ENCODE data around the gene IRF8. TPM values are rescaled to one million over a fixed set of nuclear protein-coding genes. Genes with fewer than 3 reads are reported as not detected.

Gene IRF8
- 20.0 TPM for total RNA-seq

DNA sequence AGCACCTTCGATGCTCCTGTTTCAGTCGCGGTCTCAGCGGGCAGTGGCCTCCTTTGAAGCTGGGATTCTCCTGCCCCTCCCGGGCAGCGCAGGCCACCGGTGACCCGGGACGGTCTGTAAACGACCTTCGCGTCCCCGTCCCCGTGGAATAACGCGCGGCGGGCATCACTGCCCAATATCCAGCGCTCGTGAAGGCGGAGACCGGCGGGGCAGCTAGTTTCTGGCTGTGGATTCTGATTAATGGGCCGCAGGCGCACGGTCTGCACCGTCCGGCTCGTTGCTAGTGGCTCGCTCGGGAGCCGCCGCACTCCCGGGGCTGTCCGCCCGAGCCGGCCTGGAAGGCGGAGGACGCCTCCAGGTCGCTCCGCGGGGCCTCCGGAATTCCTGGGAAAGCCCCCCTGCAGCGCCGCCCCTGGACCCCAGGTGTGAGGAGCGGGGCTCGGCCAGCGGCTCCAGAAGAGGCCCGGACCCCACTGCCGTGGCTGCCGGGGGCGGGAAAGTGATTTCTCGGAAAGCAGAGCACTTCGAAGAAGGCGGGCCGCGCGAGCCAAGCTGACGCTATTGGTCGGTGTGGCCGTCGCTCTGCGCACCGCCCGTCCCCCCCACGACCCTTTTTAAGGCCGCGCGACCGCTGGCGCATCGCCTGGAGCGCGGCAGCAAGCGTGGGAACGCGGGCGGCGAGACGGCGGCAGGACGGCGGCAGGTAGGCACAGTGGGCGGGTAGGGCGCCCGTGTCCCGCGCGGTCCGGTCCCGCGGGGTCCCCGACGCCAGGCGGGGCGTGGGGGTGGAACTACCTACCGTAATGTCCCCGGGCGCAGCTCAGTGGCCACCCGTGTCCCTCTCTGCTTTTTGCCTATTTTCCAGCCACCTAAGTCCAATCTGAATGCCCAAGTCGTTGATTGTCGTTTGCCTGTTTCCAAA is at the start of gene IRF8:
IRF8 (plus strand) TSS at position 642 of the 922 bp plus-strand sequence. CDS start 3,854 bp downstream, outside the sequence.
- Histone ChIP-seq H3K27me3 (no peaks in the 10 kb centered on the region), H3K27ac (no peak within 1 kb of the TSS), H3K4me3 (peak within 1 kb of the TSS; percentile 60 to 65), H3K9me3 (no peaks in the 10 kb centered on the region), H3K4me1 (peaks cover 0 to 8% of the 10 kb centered on the region in 2 donors), H3K36me3 (no peaks in the 10 kb centered on the region)
- intact Hi-C loops (cut with DNase I) = no loop called here
- peak in 1 of 2 donors; percentile 76 for DNase-seq (ENCODE audit: low spot score in 2 of 2)
- TF ChIP-seq, protein P1, sequence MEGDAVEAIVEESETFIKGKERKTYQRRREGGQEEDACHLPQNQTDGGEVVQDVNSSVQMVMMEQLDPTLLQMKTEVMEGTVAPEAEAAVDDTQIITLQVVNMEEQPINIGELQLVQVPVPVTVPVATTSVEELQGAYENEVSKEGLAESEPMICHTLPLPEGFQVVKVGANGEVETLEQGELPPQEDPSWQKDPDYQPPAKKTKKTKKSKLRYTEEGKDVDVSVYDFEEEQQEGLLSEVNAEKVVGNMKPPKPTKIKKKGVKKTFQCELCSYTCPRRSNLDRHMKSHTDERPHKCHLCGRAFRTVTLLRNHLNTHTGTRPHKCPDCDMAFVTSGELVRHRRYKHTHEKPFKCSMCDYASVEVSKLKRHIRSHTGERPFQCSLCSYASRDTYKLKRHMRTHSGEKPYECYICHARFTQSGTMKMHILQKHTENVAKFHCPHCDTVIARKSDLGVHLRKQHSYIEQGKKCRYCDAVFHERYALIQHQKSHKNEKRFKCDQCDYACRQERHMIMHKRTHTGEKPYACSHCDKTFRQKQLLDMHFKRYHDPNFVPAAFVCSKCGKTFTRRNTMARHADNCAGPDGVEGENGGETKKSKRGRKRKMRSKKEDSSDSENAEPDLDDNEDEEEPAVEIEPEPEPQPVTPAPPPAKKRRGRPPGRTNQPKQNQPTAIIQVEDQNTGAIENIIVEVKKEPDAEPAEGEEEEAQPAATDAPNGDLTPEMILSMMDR (IDR thresholded peaks at IDR 0.05) = no peak

DNA sequence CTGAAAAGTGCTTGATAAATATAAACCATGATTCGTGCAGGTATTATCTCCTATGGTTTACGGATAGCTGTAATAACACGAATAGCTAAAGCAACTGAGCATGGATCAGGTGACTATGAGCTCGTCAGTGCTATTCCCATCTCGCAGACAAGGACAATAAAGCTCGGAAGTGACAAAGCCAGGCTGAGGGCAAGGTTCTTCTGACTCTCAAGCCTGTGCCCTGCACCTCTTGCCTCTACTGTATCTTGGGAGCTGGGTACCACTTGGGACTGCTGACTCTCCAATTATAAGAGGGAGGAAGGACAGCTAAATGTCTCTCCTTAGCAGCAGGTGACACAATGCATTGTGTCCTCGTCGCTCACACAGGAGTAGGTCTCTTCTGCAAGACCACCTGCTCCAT is 49.6 kb upstream of the IRF8 start:
- H3K36me3 ChIP-seq = no peaks in the 10 kb centered on the region
- TF ChIP-seq, protein P1 (IDR thresholded peaks at IDR 0.05) = no peak
- DNase-seq (ENCODE audit: low spot score in 2 of 2) = peak in 1 of 2 donors; percentile 30
- no peaks in the 10 kb centered on the region for H3K4me1 ChIP-seq
- no peaks in the 10 kb centered on the region for H3K27me3 ChIP-seq
- no peak overlapping the region for H3K27ac ChIP-seq
- intact Hi-C loops (cut with DNase I) = no loop called here
- H3K9me3 ChIP-seq = no peaks in the 10 kb centered on the region
- H3K4me3 ChIP-seq = no peak overlapping the region

DNA sequence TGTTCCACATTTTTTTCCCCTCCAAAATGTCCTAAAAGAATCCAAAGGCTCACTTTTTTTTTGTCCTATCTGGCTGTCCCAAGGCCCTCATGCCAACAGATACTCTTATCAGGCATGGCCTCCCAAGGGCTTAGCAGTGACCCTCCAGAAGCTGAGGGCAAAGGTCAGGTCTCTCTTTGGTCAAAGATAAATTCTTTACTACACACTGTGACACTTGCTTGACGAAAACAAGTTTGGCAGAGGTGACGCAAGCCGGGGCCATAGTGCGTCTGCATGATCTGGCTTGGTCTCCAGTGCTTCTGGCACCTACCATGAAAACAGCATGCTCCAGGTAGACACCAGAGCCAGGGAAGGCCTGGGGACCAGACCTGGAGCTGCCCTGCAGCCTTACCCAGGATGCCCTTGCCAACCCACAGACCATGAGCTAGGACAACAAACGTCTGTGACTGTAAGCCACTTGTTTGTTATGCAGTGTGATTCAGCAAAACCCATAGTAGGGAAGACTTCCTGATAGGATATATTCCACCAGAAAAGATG is 48.5 kb upstream of the IRF8 start:
- H3K4me3 ChIP-seq = no peak overlapping the region
- TF ChIP-seq, protein P1 (IDR thresholded peaks at IDR 0.05) = no peak
- H3K27me3 ChIP-seq = no peaks in the 10 kb centered on the region
- no peak for DNase-seq (ENCODE audit: low spot score in 2 of 2)
- intact Hi-C loops (cut with DNase I) = no loop called here
- H3K27ac ChIP-seq = no peak overlapping the region
- H3K9me3 ChIP-seq = no peaks in the 10 kb centered on the region
- no peaks in the 10 kb centered on the region for H3K4me1 ChIP-seq
- H3K36me3 ChIP-seq = no peaks in the 10 kb centered on the region

GRCh38 chr16:85851034-85851785 is 47.8 kb upstream of the IRF8 start:
- no peak for DNase-seq (ENCODE audit: low spot score in 2 of 2)
- H3K4me1 ChIP-seq = no peaks in the 10 kb centered on the region
- H3K4me3 ChIP-seq = no peak overlapping the region
- H3K27me3 ChIP-seq = no peaks in the 10 kb centered on the region
- TF ChIP-seq, protein P1 (IDR thresholded peaks at IDR 0.05) = no peak
- intact Hi-C loops (cut with DNase I) = no loop called here
- H3K36me3 ChIP-seq = no peaks in the 10 kb centered on the region
- H3K9me3 ChIP-seq = no peaks in the 10 kb centered on the region
- H3K27ac ChIP-seq = no peak overlapping the region

DNA sequence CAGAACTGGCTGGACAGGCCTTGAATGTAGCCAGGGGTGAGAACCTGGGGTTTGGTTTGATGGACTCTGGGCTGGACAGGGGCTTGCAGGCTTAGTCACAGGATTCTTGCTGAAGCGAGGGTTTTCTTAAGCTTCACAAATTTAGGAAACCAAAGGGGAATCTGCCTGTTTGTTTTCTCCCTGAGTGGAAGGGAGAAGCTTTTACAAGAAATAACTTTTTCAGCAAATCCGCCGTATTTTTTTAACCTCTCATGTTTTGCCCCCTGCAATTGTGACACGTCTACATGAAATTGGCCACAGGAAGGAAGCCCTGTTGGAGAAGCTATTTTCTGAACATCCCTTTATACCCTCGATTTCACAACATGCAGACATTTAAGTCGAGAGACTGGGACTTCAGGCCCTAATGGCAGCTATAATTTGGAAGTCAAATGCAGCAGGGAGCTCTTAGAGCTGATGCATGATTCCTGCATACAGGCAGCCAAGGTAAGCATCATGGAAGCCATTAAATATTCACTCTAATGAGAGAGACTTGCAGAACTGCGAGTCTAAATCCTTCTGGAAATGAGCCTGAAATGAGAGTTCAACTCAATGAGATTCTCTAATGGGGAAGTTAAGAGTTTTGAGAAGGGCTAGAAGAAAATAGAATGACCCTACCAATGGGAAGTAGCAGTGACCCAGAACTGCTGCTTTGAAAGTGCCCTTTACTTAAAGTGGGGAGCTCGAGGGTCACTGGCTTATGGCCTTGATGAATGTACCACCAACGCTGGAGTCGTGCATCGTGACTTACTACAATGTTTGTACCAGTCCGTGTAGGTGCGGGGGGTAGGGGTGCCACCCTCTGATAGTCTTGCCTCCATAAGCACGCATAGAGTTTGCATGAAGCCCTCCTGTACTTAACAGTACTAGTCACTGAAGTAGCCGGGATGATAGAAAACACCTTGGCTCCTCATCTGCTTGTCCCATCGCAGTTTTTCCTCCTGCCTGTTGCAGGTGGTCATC is 45.1 kb upstream of the IRF8 start:
- intact Hi-C loops (cut with DNase I) = no loop called here
- no peaks in the 10 kb centered on the region for H3K4me1 ChIP-seq
- no peak overlapping the region for H3K4me3 ChIP-seq
- H3K9me3 ChIP-seq = no peaks in the 10 kb centered on the region
- no peak overlapping the region for H3K27ac ChIP-seq
- TF ChIP-seq, protein P1 (IDR thresholded peaks at IDR 0.05) = no peak
- H3K36me3 ChIP-seq = no peaks in the 10 kb centered on the region
- DNase-seq (ENCODE audit: low spot score in 2 of 2) = no peak
- H3K27me3 ChIP-seq = no peaks in the 10 kb centered on the region
